Right atrium auricular region (tissue), 2 donors: Measurements from ENCODE around the gene CHRNE. TPM values are rescaled to one million over a fixed set of nuclear protein-coding genes. Genes with fewer than 3 reads are reported as not detected.
A peak's percentile ranks its signal among the peaks of the same experiment; 100 is the strongest.

Experiments
- DNase-seq: peaks from one replicate; pipeline ENCODE4 v3.0.0-alpha.2; 2019; ENCODE audit warnings: low spot score
- H3K27ac ChIP-seq, 2 donors: fragments of 200-600 bp; sonication (generic); 1 replicate in 1 of 2; 2 replicates in 1 of 2; pipeline ENCODE4 v1.5.1; 2016 to 2019
- H3K27me3 ChIP-seq, 2 donors: fragments of 200-600 bp; sonication (generic); one replicate each; pipeline versions ENCODE4 v1.5.1 to v1.6.0; 2017 to 2019
- H3K36me3 ChIP-seq: fragments of 200-600 bp; sonication (generic); one replicate; pipeline ENCODE4 v1.5.1; 2016
- H3K4me1 ChIP-seq, 2 donors: fragments of 200-600 bp; sonication (generic); one replicate each; pipeline versions ENCODE4 v1.5.1 to v1.6.0; 2017 to 2019
- H3K4me3 ChIP-seq, 2 donors: fragments of 200-600 bp; sonication (generic); 1 replicate in 1 of 2; 2 replicates in 1 of 2; pipeline ENCODE4 v1.5.1; 2017 to 2019; ENCODE audit warnings: mild to moderate bottlenecking in 1 of 2, moderate library complexity in 1 of 2
- H3K9me3 ChIP-seq, 2 donors: fragments of 200-600 bp; sonication (generic); one replicate each; pipeline ENCODE4 v1.5.1; 2019
- CTCF ChIP-seq, 2 donors: fragments of 200-600 bp; sonication (generic); IDR thresholded peaks; one replicate each; pipeline ENCODE4 v1.5.1; 2019; ENCODE audit warnings: antibody characterized with exemption in 2 of 2
- total RNA-seq, 2 donors: library from RNA; depleted of rRNA; stranded (reverse); fragments of >200 nt; gene quantifications; one replicate each; pipeline ENCODE4 v1.1.0, GENCODE V29; 2016

Gene CHRNE
- total RNA-seq, 2 donors from 2014 or later, result 49.3 to 167 TPM

GRCh38 chr17:4891411-4892410, 11.2 kb downstream of the CHRNE start:
- Histone ChIP-seq H3K27ac (no peak overlapping the region), H3K9me3 (no peaks in the 10 kb centered on the region), H3K4me1 (no peaks in the 10 kb centered on the region), H3K27me3 (no peaks in the 10 kb centered on the region), H3K4me3 (no peak overlapping the region), H3K36me3 (peaks cover 84% of the 10 kb centered on the region)
- no peak for TF ChIP-seq CTCF (IDR thresholded peaks at IDR 0.05)
- DNase-seq, result no peak

- Histone ChIP-seq H3K9me3 (no peaks in the 10 kb centered on the region), H3K36me3 (peaks cover 74% of the 10 kb centered on the region), H3K27ac (no peak overlapping the region), H3K27me3 (no peaks in the 10 kb centered on the region), H3K4me3 (no peak overlapping the region), H3K4me1 (no peaks in the 10 kb centered on the region)
- no peak for DNase-seq
- TF ChIP-seq CTCF (IDR thresholded peaks at IDR 0.05), result no peak
Observed at GRCh38 chr17:4887581-4887980, 15.3 kb downstream of the CHRNE start.

- Histone ChIP-seq H3K36me3 (peaks cover 66% of the 10 kb centered on the region), H3K27ac (no peak overlapping the region), H3K4me1 (peaks cover 0 to 1% of the 10 kb centered on the region in 2 donors), H3K4me3 (no peak overlapping the region), H3K9me3 (no peaks in the 10 kb centered on the region), H3K27me3 (no peaks in the 10 kb centered on the region)
- DNase-seq, result no peak
- no peak for TF ChIP-seq CTCF (IDR thresholded peaks at IDR 0.05)
Observed at GRCh38 chr17:4886830-4887229, 16.1 kb downstream of the CHRNE start.

- Histone ChIP-seq H3K9me3 (no peaks in the 10 kb centered on the region), H3K27ac (no peak overlapping the region), H3K4me1 (peaks cover 0 to 4% of the 10 kb centered on the region in 2 donors), H3K36me3 (peaks cover 53% of the 10 kb centered on the region), H3K27me3 (no peaks in the 10 kb centered on the region), H3K4me3 (no peak overlapping the region)
- TF ChIP-seq CTCF (IDR thresholded peaks at IDR 0.05), result no peak
- DNase-seq, result no peak
Observed at GRCh38 chr17:4884489-4884888, 18.4 kb downstream of the CHRNE start.

DNA sequence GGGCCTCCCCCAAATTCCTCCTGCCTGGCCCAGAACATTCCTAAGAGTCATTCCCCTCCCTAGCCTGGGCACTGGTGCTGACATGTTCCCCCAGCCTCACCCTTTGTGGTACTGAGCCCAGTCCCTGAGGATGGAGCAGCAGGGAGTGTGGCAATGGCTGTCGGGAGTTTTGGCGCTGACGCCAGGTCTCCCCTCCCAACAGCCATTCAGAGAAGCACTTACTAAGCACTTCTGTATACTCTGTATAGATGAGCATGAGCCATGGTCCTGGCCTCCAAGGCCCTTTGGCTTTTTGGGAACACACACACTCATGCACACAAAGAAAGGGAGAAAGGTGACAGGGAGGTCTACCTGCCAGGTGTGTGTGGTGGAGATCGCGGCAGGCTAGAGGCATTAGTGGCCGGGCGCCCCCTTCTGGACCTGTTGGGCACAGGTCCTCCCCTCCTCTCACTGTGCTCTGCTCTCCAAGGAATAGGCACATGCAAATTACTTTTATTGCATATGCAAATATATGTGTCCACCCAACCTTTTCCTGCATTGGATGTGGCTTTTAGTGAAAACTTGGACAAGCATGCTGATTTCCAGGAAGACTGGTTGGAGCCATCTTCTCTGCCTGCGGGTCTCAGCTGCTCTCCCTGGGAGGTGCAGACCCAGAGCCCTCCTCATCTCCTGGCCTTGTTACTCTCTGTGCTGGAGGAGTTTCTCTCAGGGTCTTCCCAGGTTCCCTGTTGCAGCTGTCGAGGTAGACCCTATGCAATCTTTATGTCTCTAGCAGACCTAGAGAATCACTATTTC, 20.9 kb downstream of the CHRNE start:
- Histone ChIP-seq H3K36me3 (peaks cover 49% of the 10 kb centered on the region), H3K27ac (no peak overlapping the region), H3K27me3 (no peaks in the 10 kb centered on the region), H3K4me1 (peaks cover 0 to 4% of the 10 kb centered on the region in 2 donors), H3K4me3 (no peak overlapping the region), H3K9me3 (no peaks in the 10 kb centered on the region)
- no peak for DNase-seq
- peak; percentile 60 to 82 for TF ChIP-seq CTCF (IDR thresholded peaks at IDR 0.05)
